Amygdala (tissue), 56 donors: ENCODE results near the gene MS4A10.

Source experiments
- DNase-seq, 56 donors: peaks; one replicate each; lab custom pipeline; 2025; lab: John Stamatoyannopoulos, UW

The MS4A10 gene

GRCh38 chr11:60785806-60786361 lies 751 bp downstream of the MS4A10 start:
- peak in 15 of 56 donors; percentile 3 to 60 (median 11) for DNase-seq

DNA sequence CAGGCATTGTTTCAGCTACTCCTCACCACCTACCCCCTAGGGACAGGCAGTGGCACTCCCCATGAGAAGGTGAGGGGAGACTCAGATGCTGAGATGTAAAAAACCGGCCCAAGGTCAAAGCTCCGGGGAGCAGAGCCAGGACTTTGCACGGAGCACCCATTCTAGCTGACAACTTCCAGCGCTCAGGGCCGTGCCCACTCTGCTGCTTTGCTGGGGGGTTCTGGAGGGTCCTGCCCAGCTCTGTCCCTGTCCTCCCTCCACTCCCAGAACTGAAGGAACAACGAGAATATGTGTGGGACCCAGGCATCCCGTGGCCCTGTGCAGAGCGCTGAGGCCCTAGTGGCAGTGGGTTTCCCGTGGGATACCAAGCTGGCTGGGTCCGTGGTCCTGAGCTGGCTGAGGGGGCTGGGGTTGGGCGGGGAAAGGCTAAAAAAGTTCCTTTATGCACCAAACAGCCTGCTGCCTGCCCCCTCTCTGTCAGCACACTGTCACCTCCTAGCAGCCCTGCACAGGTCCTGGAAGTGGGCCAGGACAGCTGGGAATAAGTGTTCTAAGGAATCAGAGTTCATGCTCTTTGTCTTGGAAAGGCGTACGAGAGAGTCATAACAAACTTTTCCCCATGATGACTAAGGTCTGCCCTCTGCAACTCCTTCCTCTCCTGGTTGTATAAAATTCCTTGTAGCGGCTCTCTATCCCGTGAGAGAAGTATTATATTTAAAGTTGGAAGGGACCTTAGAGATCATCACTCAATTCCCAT lies 1.9 kb downstream of the MS4A10 start:
- DNase-seq = no peak

GRCh38 chr11:60788401-60789125 lies 3.4 kb downstream of the MS4A10 start:
- no peak for DNase-seq

DNA sequence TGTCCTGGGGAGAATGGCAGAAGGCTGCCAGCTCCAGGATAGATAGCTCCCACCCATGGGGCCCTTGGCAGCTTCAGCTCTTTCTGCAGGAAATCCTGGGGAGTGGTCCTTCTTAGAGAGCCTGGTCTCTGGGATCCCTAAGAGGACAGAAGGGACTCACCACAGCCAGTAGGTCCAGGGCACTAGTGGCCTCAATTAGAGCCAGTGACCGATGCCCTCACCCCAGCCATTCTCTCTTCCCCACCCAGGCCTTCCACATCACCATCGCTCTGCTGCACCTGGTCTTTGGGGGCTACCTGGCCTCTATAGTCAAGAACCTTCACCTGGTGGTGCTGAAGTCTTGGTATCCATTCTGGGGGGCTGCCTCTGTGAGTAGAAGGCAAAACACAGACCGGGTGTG lies 5.6 kb downstream of the MS4A10 start:
- no peak for DNase-seq

- no peak for DNase-seq
These were observed 6.2 kb downstream of the MS4A10 start for GRCh38 chr11:60791153-60791933.

DNA sequence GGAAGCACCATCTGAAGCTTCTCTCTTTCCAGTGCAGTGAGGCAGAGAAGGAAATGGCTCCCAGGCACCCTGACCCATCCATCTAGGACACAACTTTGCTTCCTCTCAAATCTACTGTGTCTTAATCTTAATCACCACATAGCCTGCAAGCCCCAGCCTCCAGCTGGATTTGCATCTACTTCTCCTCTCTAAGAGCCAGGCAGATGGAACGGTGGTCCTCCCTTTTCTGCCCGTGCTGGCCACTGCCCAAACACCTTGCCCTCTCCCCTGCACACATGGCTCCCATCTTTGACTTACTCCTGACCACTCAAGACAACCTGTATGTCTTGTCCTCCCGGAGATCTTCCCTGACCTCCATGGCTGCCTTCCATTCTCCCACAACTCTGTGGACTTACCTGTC lies 7.4 kb downstream of the MS4A10 start:
- no peak for DNase-seq

GRCh38 chr11:60795291-60795690 lies 10.2 kb downstream of the MS4A10 start:
- DNase-seq = no peak

DNA sequence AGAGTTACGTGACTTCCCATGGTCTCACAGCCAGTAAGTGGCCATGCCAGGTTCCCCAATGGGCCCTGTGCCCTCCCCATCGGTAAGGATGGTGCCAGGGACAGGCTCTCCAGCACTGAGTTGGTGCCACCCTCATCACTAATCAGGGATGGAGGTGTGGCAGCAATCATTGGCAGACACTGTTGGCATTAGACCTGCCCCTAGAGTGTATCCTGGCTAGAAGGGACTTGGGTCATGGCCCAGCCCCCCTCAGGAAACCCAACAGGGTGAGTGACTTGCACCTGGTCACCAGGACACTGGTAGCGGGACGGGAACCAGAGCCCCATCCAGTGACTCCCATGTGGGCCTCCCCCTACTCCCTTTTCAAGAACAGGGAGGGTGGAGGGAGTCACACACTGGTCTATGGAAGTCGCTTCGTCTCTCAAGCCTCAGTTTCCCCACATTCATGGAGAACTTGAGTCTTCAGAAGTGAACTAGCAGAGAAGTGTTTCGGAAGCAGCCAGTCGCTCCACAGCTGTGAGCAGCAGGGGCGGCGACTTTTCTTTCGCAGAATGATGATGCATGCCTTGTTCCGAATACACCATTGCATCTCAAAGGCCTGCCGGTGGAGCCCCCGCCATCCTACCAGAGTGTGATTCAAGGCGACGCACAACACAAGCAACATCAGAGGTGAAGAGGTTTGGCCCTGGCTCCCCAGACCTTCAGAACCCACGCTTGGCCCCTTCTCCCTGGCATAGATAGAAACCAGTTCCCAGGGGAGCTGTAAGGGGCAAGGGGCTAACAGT lies 12.9 kb downstream of the MS4A10 start:
- DNase-seq = no peak

DNA sequence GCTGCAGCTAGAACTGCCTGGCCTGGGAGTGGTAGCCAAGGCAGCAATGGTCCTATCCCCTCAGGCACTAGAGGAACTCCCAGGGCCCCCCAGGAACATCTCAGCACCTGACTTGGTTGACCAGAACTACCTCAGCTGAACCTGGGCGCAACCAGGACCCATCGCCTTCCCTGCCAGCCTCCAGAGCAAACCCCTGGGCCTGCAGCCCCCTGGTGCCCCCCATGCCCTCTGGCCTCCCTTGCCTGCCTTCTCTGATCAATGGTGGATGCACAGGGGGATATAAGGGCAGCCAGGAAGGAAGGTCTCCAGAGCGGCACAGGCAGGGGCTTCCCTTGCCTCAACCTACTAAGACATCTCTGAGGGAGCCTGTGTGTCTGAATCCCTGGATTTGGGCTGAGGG lies 13.5 kb downstream of the MS4A10 start:
- DNase-seq = no peak

DNA sequence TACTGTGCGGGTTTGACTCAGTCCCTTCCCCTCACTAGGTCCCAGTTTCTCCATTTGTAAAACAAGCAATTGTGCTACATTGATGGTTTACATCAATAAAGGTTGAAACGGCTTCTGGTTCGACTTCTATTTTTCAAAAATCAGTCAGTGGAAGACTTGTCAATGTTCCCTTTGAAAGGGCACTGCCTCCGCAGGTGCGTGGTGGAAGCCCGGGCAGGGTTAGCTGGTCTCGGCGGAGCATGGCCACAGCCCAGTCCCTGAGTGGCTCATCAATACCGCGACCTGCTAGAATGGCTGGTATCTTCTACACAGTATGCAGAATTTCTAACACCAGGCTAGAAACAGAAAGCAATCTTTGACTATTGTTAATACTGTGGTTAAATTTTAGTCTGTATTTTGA lies 16.1 kb downstream of the MS4A10 start:
- no peak for DNase-seq

DNA sequence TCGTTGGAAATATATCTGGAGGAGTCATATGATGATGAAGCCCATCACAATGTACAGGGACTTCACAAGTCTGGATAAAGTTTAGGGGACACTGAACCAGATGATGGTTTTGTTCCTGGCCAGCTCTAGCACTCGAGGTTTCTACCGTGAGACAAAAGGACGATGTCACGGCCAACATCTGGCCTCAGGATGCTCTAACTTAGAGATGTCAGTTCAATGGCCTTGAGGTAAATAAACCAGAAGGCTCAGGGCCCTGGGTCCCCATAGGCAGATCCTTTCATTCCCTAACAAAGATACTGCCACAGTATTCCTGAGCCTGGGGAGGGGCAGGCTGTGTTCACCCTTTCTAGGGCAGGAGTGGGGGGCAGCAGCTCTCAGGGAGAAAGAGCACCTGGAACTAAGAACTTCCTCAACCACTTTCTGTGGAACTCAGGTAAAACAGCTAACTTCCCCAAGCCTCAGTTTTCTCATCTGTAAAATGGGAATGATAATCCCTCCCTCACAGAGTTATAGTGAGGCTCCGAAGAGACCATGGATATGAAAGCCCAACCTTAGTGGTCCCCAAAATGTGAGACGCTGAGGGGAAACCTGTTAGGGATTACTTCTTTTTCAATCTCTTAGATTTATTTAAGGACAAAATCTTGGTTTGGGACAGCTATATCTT lies 18.3 kb downstream of the MS4A10 start:
- DNase-seq = no peak

DNA sequence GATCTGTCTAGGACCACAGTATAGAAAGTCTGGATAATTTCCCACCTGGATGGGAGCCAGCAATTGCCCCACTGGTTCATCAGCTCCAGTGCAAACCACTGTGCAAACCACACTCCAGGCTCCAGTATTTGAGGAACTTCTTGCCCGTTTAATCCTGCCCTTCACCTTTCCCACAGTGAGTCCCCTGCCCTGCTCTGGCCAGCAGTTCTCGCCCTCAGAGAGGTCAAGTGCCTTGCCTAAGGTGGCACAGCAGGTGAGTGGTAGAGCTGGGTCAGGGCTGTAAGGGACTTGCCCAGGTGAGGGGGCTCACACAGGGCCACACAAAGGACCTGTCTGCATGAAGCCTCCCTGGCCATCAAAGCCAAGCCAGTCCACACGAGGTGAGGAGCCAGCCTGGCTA lies 24.1 kb downstream of the MS4A10 start:
- DNase-seq = no peak

DNA sequence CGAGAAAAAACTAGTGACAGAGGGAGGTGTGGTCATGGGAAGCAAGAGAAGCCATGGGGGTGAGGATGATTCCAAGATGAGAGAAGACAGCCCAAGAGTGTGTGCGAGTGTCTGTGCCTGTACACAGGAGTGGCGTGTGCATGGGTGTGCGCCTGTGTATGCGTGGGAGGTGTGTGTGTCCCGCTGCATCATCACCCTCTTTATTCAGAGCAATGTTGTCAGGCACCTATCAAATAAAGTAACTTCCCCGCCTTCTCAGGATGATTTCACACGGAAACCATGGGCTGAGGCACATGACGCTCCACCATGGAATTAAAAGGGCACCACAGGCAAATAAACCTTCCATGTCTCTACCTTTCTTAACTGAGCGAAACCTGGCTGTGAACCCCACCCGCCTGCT lies 24.6 kb downstream of the MS4A10 start:
- DNase-seq = peak in 2 of 56 donors; percentile 4 to 13

DNA sequence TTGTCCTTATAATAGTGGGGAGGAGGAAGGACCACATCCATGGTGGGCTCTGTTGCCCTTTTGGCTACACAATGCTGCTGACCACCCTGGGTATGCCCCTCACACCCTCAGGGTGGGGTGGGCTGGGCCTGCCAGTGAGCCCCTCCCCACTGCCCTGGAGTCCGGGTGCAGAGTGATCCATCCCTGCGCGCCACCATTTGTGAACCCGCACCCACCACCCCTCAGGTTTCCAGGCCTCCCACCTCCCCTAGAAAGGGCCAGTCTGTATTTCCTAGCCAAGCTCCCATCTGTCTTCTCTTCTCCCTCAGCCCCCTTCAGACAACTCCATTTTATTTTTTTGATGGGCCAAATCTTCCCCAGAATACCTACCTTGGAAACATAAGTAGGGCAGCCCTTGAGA lies 25.0 kb downstream of the MS4A10 start:
- no peak for DNase-seq

GRCh38 chr11:60810569-60810968 lies 25.4 kb downstream of the MS4A10 start:
- no peak for DNase-seq

DNA sequence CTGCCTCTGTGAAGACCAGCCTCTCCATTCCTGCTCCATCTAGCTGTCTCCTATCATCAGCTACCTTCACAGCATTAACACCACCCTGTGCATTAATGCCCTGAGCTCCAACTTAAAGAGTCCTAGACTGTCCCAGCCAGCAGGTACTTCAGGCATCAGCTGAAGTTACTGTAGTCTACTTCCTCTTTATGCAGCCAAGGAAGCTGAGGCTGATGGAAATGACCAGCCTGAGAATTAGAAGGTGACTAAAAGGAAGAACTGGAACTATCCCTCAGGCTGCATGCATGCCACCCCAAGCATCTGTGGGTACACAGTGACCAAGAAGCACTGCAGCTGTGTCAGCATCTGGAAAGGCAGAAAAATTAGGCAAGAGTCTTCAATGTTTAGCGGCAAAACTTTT lies 28.2 kb downstream of the MS4A10 start:
- DNase-seq = no peak

- DNase-seq = no peak
These were observed 29.0 kb downstream of the MS4A10 start for GRCh38 chr11:60814112-60814511.

DNA sequence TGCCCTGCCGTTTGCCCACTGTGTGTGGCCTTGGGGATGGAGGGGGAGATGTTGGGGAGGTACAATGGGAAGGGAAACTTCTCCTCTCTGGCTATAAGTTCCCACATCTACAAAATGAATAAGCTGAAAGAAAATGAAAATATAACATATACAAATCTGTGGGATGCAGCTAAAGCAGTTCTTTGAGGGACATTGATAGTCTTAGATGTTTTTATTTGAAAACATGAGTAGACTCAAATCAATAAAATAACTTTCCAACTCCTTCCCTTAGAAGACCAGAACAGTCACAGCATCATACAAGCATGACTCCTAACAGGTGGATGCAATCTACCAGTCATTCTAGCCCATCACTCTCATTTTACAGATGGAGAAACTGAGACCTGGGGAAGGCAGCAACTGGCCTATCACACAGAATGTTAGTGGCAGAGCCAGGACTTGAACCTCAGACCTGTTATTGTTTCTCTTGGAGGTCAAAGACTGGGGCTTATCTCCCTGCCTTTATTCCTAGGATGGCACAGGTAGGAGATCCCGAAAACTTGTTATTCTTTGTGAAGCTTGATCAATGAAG lies 31.5 kb downstream of the MS4A10 start:
- DNase-seq = no peak

DNA sequence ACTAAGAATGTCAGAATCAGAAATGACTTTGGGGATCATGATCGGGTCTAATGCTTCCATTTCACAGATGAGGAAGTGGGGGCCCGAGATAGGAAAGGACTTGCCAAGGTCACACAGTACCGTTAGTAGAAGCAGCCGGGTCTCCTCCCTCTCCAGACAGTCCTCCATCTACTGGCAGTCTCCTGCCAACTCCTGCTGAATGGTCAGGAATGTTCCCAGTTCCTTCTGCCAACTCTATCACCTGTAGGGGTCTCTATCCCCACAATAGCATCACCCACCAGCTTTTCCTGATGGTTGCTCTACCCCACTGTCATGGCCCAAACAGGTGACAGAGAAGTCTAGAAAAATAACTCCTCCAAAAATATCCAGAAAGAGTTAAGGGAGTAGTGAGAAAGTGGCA lies 32.9 kb downstream of the MS4A10 start:
- DNase-seq = no peak
